GM23248 (cell line): ENCODE data around the gene HOXD12. TPM values are rescaled to one million over a fixed set of nuclear protein-coding genes. Genes with fewer than 3 reads are reported as not detected.
A peak's percentile ranks its signal among the peaks of the same experiment; 100 is the strongest.

Experiments used
- DNase-seq: peaks from one replicate; pipeline ENCODE4 v3.0.0-alpha.2; 2015
- H2AFZ ChIP-seq: fragments of 200-600 bp; sonication (generic); 2 replicates; pipeline ENCODE4 v1.6.1; 2016; ENCODE audit warnings: antibody characterized with exemption
- H3F3A ChIP-seq: fragments of 200-600 bp; sonication (generic); 2 replicates; pipeline ENCODE4 v1.6.1; 2016; ENCODE audit warnings: mild to moderate bottlenecking, antibody characterized with exemption, mixed run types; ENCODE audit not compliant: insufficient read depth
- H3K27ac ChIP-seq: fragments of 200-600 bp; sonication (generic); 2 replicates; pipeline ENCODE4 v1.5.1; 2016; ENCODE audit warnings: mild to moderate bottlenecking
- H3K27me3 ChIP-seq: fragments of 200-600 bp; sonication (generic); replicated peaks from 2 replicates; pipeline ENCODE4 v1.6.1; 2016; ENCODE audit warnings: mild to moderate bottlenecking; ENCODE audit not compliant: insufficient read depth
- H3K36me3 ChIP-seq: fragments of 200-600 bp; sonication (generic); 2 replicates; pipeline ENCODE4 v1.6.1; 2016; ENCODE audit warnings: low read depth, mild to moderate bottlenecking
- H3K4me1 ChIP-seq: fragments of 200-600 bp; sonication (generic); 2 replicates; pipeline ENCODE4 v1.6.1; 2016; ENCODE audit warnings: mild to moderate bottlenecking; ENCODE audit not compliant: insufficient read depth
- H3K4me2 ChIP-seq: fragments of 200-600 bp; sonication (generic); one replicate; pipeline ENCODE4 v1.6.1; 2016; ENCODE audit warnings: mild to moderate bottlenecking; ENCODE audit not compliant: unreplicated experiment
- H3K4me3 ChIP-seq: fragments of 200-600 bp; sonication (generic); 2 replicates; pipeline ENCODE4 v1.5.1; 2016; ENCODE audit warnings: mild to moderate bottlenecking
- H3K79me2 ChIP-seq: fragments of 200-600 bp; sonication (generic); 2 replicates; pipeline ENCODE4 v1.6.1; 2016; ENCODE audit warnings: mild to moderate bottlenecking; ENCODE audit not compliant: insufficient read depth
- H3K9ac ChIP-seq: fragments of 200-600 bp; sonication (generic); 2 replicates; pipeline ENCODE4 v1.6.1; 2016; ENCODE audit warnings: mild to moderate bottlenecking
- H3K9me2 ChIP-seq: fragments of 200-600 bp; sonication (generic); 2 replicates; pipeline ENCODE4 v1.6.1; 2016; ENCODE audit warnings: mixed run types, mild to moderate bottlenecking, moderate library complexity; ENCODE audit not compliant: insufficient read depth
- H3K9me3 ChIP-seq: fragments of 200-600 bp; sonication (generic); one replicate; pipeline ENCODE4 v1.6.1; 2017; ENCODE audit warnings: low read depth
- H4K20me1 ChIP-seq: fragments of 200-600 bp; sonication (generic); 2 replicates; pipeline ENCODE4 v1.6.0; 2016; ENCODE audit not compliant: insufficient read depth
- EZH2 ChIP-seq: fragments of 200-600 bp; sonication (generic); IDR thresholded peaks from 2 replicates; pipeline ENCODE4 v1.6.1; 2018; ENCODE audit warnings: antibody characterized with exemption, mild to moderate bottlenecking; ENCODE audit not compliant: insufficient read depth, poor library complexity, severe bottlenecking
- EZH2phosphoT487 ChIP-seq: fragments of 200-600 bp; sonication (generic); IDR thresholded peaks from 2 replicates; pipeline ENCODE4 v1.6.1; 2018; ENCODE audit warnings: antibody characterized with exemption, moderate library complexity, mild to moderate bottlenecking, low read depth; ENCODE audit not compliant: insufficient read depth
- WGBS, 2 experiments: methylation state at CpG; one replicate each; pipeline ENCODE4 v1.1.6; 2015 to 2017; ENCODE audit warnings: low lambda C conversion rate in 2 of 2, low coverage in 1 of 2; ENCODE audit errors: missing lambda C conversion rate in 2 of 2; 5-methylcytosine and 5-hydroxymethylcytosine counted together
- in situ Hi-C: fragments of 300-500 bp; cut with MboI; formaldehyde crosslinking; loops from 2 replicates; pipeline ENCODE4 v1.15.0; 2020
- polyA plus RNA-seq: library from polyadenylated mRNA; unstranded; fragments of >200 nt; fragmentation: Nextera tagmentation; extraction: Ambion mirVana; gene quantifications from 2 replicates; pipeline ENCODE4 v1.2.1, GENCODE V29; 2016
- total RNA-seq: library from RNA; depleted of rRNA; stranded (reverse); fragments of >200 nt; shearing (Covaris generic); gene quantifications from 2 replicates; pipeline ENCODE4 v1.2.3, GENCODE V29; 2014

HOXD12 gene
- total and polyA plus RNA-seq, 2 experiments from 2014 or later = 0.19 to 0.22 TPM

- DNase-seq = peak; percentile 80
- H3K27me3 ChIP-seq = no peaks in the 10 kb centered on the region
- peak overlapping the region; percentile 90 for H3K4me3 ChIP-seq
- TF ChIP-seq EZH2 (no peak), EZH2phosphoT487 (no peak)
- H3F3A ChIP-seq = peaks cover 37% of the 10 kb centered on the region
- H3K27ac ChIP-seq = peak overlapping the region; percentile 97
- H3K4me1 ChIP-seq = peaks cover 20% of the 10 kb centered on the region
- 10 to 14% methylated on average over 13 of the region's 13 CpGs for WGBS, 2 experiments
- H2AFZ ChIP-seq = peak overlapping the region; percentile 68
- H3K9me2 ChIP-seq = no peaks in the 10 kb centered on the region
- H3K4me2 ChIP-seq = peak overlapping the region; percentile 97
- no peaks in the 10 kb centered on the region for H3K9me3 ChIP-seq
- H3K79me2 ChIP-seq = peaks cover 57% of the 10 kb centered on the region
- in situ Hi-C loops = loop anchor here (5.0 to 10.0 kb wide), 3 partner anchors 510 to 1020 kb away; no protein-coding TSS in a partner anchor
- H3K36me3 ChIP-seq = no peaks in the 10 kb centered on the region
- H4K20me1 ChIP-seq = no peaks in the 10 kb centered on the region
- peak overlapping the region; percentile 97 for H3K9ac ChIP-seq
These were observed 27.6 kb downstream of the HOXD12 start for GRCh38 chr2:176126929-176127773.

GRCh38 chr2:176127774-176128072 is 28.1 kb downstream of the HOXD12 start:
- in situ Hi-C loops = loop anchor here (5.0 to 10.0 kb wide), 3 partner anchors 510 to 1020 kb away; no protein-coding TSS in a partner anchor
- Histone ChIP-seq H3K79me2 (peaks cover 62% of the 10 kb centered on the region), H3K4me2 (peak overlapping the region; percentile 97), H3K9ac (peak overlapping the region; percentile 97), H3K36me3 (no peaks in the 10 kb centered on the region), H3K9me2 (no peaks in the 10 kb centered on the region), H3K27me3 (no peaks in the 10 kb centered on the region), H3K4me1 (peaks cover 20% of the 10 kb centered on the region), H4K20me1 (no peaks in the 10 kb centered on the region), H3F3A (peaks cover 39% of the 10 kb centered on the region), H3K9me3 (no peaks in the 10 kb centered on the region), H2AFZ (peak overlapping the region; percentile 68), H3K27ac (peak overlapping the region; percentile 97), H3K4me3 (peak overlapping the region; percentile 90)
- TF ChIP-seq EZH2phosphoT487 (no peak), EZH2 (no peak)
- WGBS, 2 experiments = 51 to 68% methylated on average over 4 of the region's 4 CpGs
- no peak for DNase-seq

- Histone ChIP-seq H3K27me3 (no peaks in the 10 kb centered on the region), H3K4me3 (peak overlapping the region; percentile 90), H3F3A (peaks cover 43% of the 10 kb centered on the region), H3K79me2 (peaks cover 65% of the 10 kb centered on the region), H3K4me2 (peak overlapping the region; percentile 97), H3K9me3 (no peaks in the 10 kb centered on the region), H3K4me1 (peaks cover 27% of the 10 kb centered on the region), H4K20me1 (no peaks in the 10 kb centered on the region), H3K9me2 (no peaks in the 10 kb centered on the region), H2AFZ (peak overlapping the region; percentile 68), H3K36me3 (no peaks in the 10 kb centered on the region), H3K27ac (peak overlapping the region; percentile 97), H3K9ac (peak overlapping the region; percentile 97)
- TF ChIP-seq EZH2phosphoT487 = 0 out of 2 replicates have a peak, but pooled peaks have one; percentile 22
- TF ChIP-seq EZH2 = no peak
- WGBS, 2 experiments = 4 to 6% methylated on average over 49 of the region's 49 CpGs
- in situ Hi-C loops = loop anchor here (5.0 to 10.0 kb wide), 3 partner anchors 509 to 1019 kb away; no protein-coding TSS in a partner anchor
- peak; percentile 71 for DNase-seq
These were observed 28.8 kb downstream of the HOXD12 start for GRCh38 chr2:176128172-176128981.
